ENCODE data around the gene DNAJA2.

The DNAJA2 gene

DNA sequence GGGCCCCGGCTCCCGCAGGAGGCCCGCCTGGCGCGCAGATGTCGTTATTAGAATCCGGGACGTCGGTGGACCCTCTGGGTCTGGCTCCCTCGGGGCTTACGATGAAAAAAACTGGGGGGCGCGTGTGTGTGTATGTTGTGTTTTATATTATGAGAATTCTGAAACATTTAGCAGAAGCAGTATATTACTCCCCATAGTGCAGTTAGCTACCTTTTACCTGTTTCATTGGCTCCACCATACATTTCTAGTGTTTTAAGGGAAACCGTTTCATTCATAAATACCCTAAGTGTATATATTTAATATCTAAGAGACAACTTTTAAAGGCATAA lies 486 bp upstream of the DNAJA2 start:
- peaks cover 5% of the 10 kb centered on the region for H3K36me3 ChIP-seq (ENCODE audit: control insufficient read depth, insufficient read depth, low read length)
- H3K9ac ChIP-seq (ENCODE audit: low read depth, low read length), result peak overlapping the region; percentile 92
- peak overlapping the region; percentile 65 for H3K4me3 ChIP-seq (ENCODE audit: low read depth, low read length)
- no peaks in the 10 kb centered on the region for H3K9me3 ChIP-seq (ENCODE audit: control insufficient read depth, insufficient read depth, low read length)
- H3K4me1 ChIP-seq (ENCODE audit: control insufficient read depth, insufficient read depth, low read length), result peaks cover 7% of the 10 kb centered on the region
- no peaks in the 10 kb centered on the region for H3K27me3 ChIP-seq (ENCODE audit: control insufficient read depth, insufficient read depth, low read length)

DNA sequence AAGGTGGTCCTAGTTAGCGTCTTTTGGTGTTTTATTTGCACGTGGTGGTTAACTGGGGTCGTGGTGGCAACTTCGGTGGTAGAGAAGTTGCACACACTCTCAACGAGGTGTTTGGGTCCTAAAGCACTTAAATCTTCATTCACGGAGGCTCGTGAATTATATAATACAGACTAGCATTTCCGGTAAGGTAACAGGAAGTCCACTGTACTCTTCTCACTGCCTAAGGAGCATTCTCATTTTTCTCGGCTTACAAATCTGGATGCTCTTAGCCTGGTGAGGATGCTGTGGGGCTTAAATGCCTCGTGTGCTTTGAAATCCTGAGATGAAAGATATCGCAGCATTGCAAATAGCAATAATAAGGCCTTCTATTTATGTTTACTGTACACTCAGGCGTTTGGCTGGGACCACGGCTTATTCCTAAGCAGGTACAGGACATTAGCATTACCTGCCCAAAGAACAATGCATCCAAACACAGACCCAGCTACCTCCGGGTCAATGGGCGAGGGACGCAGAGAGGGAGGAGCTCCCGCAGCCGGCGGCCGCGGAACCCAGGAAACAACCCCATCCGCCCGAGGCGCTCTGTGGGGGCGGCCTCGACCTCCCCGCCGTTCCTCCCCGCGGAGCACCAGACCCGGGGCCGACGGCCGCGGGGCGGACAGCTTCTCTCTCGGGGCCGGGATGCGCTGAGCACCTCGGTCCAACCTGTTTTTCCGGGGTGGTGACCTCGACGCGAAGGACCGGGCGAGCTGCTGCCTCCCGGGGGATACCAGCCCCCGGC lies 856 bp downstream of the DNAJA2 start:
- Histone ChIP-seq H3K9ac (ENCODE audit: low read depth, low read length) (peak overlapping the region; percentile 38), H3K27me3 (ENCODE audit: control insufficient read depth, insufficient read depth, low read length) (no peaks in the 10 kb centered on the region), H3K4me3 (ENCODE audit: low read depth, low read length) (peak overlapping the region; percentile 65), H3K9me3 (ENCODE audit: control insufficient read depth, insufficient read depth, low read length) (no peaks in the 10 kb centered on the region), H3K36me3 (ENCODE audit: control insufficient read depth, insufficient read depth, low read length) (peaks cover 9% of the 10 kb centered on the region), H3K4me1 (ENCODE audit: control insufficient read depth, insufficient read depth, low read length) (peaks cover 7% of the 10 kb centered on the region)

DNA sequence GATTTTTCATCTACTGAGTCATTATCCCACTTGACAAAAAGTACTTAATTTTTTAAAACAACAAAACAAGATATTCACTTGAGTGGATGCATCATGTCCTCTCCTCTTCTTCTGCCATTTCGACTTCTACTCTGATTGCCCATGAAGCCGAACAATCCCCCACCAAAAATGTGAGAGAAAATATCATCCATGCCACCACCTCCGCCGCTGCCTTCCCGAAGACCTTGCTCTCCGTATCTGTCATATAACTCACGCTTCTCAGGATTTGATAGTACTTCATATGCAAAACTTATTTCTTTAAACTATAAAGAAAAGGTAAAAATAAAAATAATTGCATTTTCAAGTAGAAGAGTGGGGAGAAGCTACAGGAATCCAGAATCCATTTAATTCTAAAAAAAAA lies 2.2 kb downstream of the DNAJA2 start:
- Histone ChIP-seq H3K4me1 (ENCODE audit: control insufficient read depth, insufficient read depth, low read length) (peaks cover 7% of the 10 kb centered on the region), H3K36me3 (ENCODE audit: control insufficient read depth, insufficient read depth, low read length) (peaks cover 19% of the 10 kb centered on the region), H3K4me3 (ENCODE audit: low read depth, low read length) (no peak overlapping the region), H3K27me3 (ENCODE audit: control insufficient read depth, insufficient read depth, low read length) (no peaks in the 10 kb centered on the region), H3K9me3 (ENCODE audit: control insufficient read depth, insufficient read depth, low read length) (no peaks in the 10 kb centered on the region), H3K9ac (ENCODE audit: low read depth, low read length) (no peak overlapping the region)

DNA sequence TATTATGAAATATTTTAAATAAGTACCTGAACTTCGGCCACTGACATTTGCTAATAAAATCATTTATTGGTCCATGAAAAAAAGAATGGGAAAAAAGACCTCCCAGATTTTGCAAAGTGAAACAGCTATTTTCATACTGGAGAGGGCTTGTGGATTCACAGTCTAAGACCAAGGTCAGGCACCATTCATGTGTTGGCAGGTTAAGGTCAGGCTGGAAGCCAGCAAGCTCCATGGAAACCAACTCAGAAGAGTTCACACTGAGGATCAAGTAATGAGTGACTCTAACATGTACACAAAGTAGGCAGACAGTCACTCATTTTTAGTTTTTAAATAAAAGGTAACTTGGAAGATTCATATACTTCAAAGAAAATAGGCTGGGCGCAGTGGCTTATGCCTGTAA lies 3.4 kb downstream of the DNAJA2 start:
- Histone ChIP-seq H3K4me1 (ENCODE audit: control insufficient read depth, insufficient read depth, low read length) (peaks cover 7% of the 10 kb centered on the region), H3K4me3 (ENCODE audit: low read depth, low read length) (no peak overlapping the region), H3K36me3 (ENCODE audit: control insufficient read depth, insufficient read depth, low read length) (peaks cover 19% of the 10 kb centered on the region), H3K27me3 (ENCODE audit: control insufficient read depth, insufficient read depth, low read length) (no peaks in the 10 kb centered on the region), H3K9ac (ENCODE audit: low read depth, low read length) (no peak overlapping the region), H3K9me3 (ENCODE audit: control insufficient read depth, insufficient read depth, low read length) (no peaks in the 10 kb centered on the region)

DNA sequence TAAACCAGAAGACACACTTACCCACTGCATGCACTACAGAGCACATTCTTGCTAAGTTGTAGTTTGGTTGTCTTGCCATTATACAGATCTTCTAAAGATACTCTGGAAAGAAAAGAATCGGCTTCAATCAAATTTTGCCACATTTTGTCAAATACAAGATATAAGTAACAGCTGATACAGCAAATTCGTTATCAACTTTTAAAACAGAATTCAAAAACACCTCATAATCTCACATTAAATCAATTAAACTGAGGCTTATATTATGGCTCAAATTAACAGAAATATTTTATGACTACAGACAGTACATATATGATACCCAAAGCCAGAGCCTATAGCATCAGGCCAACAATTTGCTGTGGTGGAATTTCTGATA lies 5.4 kb downstream of the DNAJA2 start:
- Histone ChIP-seq H3K9ac (ENCODE audit: low read depth, low read length) (no peak overlapping the region), H3K36me3 (ENCODE audit: control insufficient read depth, insufficient read depth, low read length) (peaks cover 27% of the 10 kb centered on the region), H3K27me3 (ENCODE audit: control insufficient read depth, insufficient read depth, low read length) (no peaks in the 10 kb centered on the region), H3K9me3 (ENCODE audit: control insufficient read depth, insufficient read depth, low read length) (no peaks in the 10 kb centered on the region), H3K4me3 (ENCODE audit: low read depth, low read length) (no peak overlapping the region), H3K4me1 (ENCODE audit: control insufficient read depth, insufficient read depth, low read length) (no peaks in the 10 kb centered on the region)

DNA sequence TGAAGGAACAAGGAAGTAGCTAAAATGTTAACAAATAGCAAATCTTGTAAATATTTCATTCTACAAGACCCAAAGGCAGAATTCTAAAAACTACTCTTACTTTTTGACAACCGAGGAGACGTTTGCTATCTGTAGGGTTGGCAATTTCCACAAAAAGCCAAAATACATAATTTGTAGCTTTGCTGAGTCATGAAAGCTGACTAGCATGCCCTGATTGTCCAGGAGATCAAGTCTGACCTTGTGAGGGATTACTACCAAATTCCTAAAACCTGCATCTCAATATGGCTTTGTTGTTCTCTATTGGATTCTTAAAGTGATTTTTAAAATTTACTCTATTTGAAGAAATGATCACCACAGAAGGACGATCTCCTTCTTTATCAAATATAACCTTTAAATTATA lies 10.8 kb downstream of the DNAJA2 start:
- peaks cover 44% of the 10 kb centered on the region for H3K36me3 ChIP-seq (ENCODE audit: control insufficient read depth, insufficient read depth, low read length)
- no peaks in the 10 kb centered on the region for H3K9me3 ChIP-seq (ENCODE audit: control insufficient read depth, insufficient read depth, low read length)
- H3K4me3 ChIP-seq (ENCODE audit: low read depth, low read length), result no peak overlapping the region
- H3K9ac ChIP-seq (ENCODE audit: low read depth, low read length), result no peak overlapping the region
- H3K4me1 ChIP-seq (ENCODE audit: control insufficient read depth, insufficient read depth, low read length), result peaks cover 10% of the 10 kb centered on the region
- no peaks in the 10 kb centered on the region for H3K27me3 ChIP-seq (ENCODE audit: control insufficient read depth, insufficient read depth, low read length)

DNA sequence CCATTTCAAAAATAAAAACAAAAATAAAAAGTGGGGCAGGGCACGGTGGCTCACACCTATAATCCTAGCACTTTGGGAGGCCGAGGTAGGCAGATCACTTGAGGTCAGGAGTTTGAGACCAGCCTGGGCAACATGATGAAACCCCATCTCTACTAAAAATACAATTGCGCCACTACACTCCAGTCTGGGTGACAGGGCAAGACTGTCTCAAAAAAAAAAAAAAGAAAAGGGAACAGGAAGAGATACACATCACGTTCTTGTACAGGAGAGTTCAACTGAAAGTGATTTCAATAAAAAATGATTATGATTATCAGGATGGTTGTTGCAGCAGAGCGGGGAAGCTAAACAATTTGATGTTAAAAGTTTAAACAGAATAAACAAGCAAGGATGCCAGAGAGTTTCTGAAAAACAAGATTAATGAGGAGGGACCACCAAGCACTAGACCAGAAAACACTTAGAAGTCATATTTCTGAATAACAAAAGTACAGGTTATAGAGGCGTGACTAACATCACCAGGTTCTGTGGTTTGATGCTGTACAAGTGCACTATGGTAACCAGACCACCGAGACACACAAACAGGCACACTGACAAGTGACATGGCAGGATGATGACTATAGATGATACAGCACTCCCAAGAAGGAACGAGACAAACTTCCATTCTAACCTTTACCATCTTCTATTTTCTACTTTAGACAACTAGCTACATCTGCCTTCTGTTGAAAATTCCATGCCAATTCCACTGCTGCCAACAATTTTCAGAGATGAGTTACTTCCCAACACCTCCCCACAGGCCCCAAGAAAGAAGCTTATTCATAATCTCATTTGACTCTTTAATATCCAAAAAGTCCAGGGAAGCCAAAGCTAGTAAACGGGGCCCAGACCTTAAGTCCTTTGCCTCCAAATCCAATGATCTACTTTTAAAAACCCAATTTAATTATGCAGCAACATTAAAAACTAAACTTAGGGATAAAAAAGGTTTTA lies 11.8 kb downstream of the DNAJA2 start:
- no peak overlapping the region for H3K4me3 ChIP-seq (ENCODE audit: low read depth, low read length)
- no peaks in the 10 kb centered on the region for H3K9me3 ChIP-seq (ENCODE audit: control insufficient read depth, insufficient read depth, low read length)
- H3K9ac ChIP-seq (ENCODE audit: low read depth, low read length), result no peak overlapping the region
- H3K36me3 ChIP-seq (ENCODE audit: control insufficient read depth, insufficient read depth, low read length), result peaks cover 46% of the 10 kb centered on the region
- no peaks in the 10 kb centered on the region for H3K27me3 ChIP-seq (ENCODE audit: control insufficient read depth, insufficient read depth, low read length)
- peaks cover 10% of the 10 kb centered on the region for H3K4me1 ChIP-seq (ENCODE audit: control insufficient read depth, insufficient read depth, low read length)

DNA sequence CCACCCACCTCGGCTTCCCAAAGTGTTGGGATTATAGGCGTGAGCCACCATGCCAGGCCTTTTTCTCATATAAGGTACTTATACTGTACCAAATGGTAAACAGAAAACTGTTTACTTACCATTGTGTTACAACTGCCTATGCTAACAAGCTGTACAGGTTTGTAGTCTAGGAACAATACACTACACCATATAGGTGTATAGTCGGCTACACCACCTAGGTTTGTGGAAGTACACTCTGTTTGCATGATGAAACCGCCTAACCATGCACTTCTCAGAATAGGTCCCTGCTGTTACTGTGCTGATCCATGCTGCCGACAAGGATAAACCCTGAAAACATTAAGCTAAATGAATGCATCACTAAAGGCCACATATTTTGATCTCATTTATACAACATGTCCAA lies 18.9 kb downstream of the DNAJA2 start:
- Histone ChIP-seq H3K9ac (ENCODE audit: low read depth, low read length) (no peak overlapping the region), H3K27me3 (ENCODE audit: control insufficient read depth, insufficient read depth, low read length) (no peaks in the 10 kb centered on the region), H3K4me3 (ENCODE audit: low read depth, low read length) (no peak overlapping the region), H3K4me1 (ENCODE audit: control insufficient read depth, insufficient read depth, low read length) (peaks cover 5% of the 10 kb centered on the region), H3K36me3 (ENCODE audit: control insufficient read depth, insufficient read depth, low read length) (peaks cover 29% of the 10 kb centered on the region), H3K9me3 (ENCODE audit: control insufficient read depth, insufficient read depth, low read length) (no peaks in the 10 kb centered on the region)

DNA sequence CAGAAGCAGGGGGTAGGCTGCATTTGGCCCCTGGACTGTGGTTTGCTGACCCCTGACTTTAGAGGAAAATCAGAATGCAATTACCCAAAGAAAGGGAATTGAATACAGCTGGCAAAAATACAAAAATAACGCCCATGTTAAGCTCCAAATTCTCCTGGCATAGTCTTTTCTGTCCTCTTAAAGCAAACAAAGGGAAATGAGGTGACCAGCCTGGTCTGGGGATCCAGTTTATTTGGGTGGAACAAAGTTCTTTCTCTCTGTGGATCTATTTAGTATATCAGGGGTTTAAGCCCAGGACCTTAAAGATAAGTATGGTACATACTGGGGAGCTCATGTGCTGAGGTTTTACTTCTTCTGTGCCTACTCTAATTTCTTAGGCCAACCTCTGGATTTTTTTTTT lies 23.5 kb downstream of the DNAJA2 start:
- H3K36me3 ChIP-seq (ENCODE audit: control insufficient read depth, insufficient read depth, low read length), result peaks cover 2% of the 10 kb centered on the region
- H3K9me3 ChIP-seq (ENCODE audit: control insufficient read depth, insufficient read depth, low read length), result no peaks in the 10 kb centered on the region
- no peak overlapping the region for H3K4me3 ChIP-seq (ENCODE audit: low read depth, low read length)
- no peak overlapping the region for H3K9ac ChIP-seq (ENCODE audit: low read depth, low read length)
- H3K27me3 ChIP-seq (ENCODE audit: control insufficient read depth, insufficient read depth, low read length), result no peaks in the 10 kb centered on the region
- H3K4me1 ChIP-seq (ENCODE audit: control insufficient read depth, insufficient read depth, low read length), result no peaks in the 10 kb centered on the region

DNA sequence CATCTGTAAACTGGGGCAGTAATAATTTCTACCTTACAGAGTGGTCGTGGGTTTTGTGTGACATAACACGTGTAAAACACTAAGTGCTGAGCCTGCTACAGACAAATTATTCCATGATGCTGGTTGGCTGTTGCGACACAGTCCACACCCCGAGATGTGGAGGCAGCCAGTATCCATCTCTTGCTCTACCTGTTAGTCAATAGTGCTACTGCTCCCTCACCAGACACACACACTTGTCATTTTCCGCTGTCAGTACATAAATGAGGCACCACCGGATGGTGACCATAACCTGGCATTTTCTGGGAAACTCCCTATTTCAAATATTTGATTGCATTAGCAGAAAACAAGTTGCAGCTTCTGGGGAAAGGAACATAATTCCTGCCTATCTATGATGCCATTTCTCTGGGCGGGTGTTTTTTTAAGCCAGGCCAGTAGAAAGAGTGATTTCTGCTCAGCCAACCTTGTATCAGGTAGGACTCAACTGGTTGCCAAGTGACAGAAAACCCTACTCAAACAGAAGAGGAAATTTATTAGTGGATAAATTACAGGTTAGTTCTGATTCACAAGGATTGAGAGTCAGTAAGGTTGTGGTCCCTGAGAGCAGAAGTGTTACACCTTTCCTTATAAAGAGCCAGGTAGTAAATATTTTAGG lies 24.1 kb downstream of the DNAJA2 start:
- Histone ChIP-seq H3K9ac (ENCODE audit: low read depth, low read length) (no peak overlapping the region), H3K36me3 (ENCODE audit: control insufficient read depth, insufficient read depth, low read length) (peaks cover under 1% of the 10 kb centered on the region), H3K4me3 (ENCODE audit: low read depth, low read length) (no peak overlapping the region), H3K27me3 (ENCODE audit: control insufficient read depth, insufficient read depth, low read length) (no peaks in the 10 kb centered on the region), H3K4me1 (ENCODE audit: control insufficient read depth, insufficient read depth, low read length) (no peaks in the 10 kb centered on the region), H3K9me3 (ENCODE audit: control insufficient read depth, insufficient read depth, low read length) (no peaks in the 10 kb centered on the region)

DNA sequence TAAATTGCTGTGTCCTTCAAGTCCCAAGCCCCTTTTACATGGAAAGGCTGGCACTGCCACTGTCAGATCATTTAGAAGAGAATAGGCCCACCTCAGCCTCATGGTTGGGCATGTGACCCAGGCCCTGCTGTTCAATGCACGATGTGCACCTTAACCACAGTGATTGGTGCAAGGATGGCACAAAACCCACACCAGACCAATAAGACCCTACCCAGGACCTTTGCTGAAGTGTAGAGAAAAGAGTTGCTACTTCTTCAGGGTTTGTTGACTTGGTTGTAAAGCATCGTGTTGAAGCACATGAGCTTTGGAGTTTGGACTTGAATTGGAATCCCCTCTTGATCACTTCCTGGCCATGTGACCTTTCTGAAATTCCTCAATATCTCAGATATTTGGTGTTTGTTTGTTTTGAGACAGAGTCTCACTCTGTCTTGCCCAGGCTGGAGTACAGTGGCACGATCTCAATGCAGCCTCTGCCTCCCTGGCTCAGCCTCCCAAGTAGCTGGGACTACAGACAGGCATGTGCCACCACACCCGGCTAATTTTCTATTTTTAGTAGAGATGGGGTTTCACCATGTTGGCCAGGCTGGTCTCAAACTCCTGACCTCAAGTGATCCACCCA lies 24.8 kb downstream of the DNAJA2 start:
- Histone ChIP-seq H3K9me3 (ENCODE audit: control insufficient read depth, insufficient read depth, low read length) (no peaks in the 10 kb centered on the region), H3K9ac (ENCODE audit: low read depth, low read length) (no peak overlapping the region), H3K27me3 (ENCODE audit: control insufficient read depth, insufficient read depth, low read length) (no peaks in the 10 kb centered on the region), H3K36me3 (ENCODE audit: control insufficient read depth, insufficient read depth, low read length) (no peaks in the 10 kb centered on the region), H3K4me3 (ENCODE audit: low read depth, low read length) (no peak overlapping the region), H3K4me1 (ENCODE audit: control insufficient read depth, insufficient read depth, low read length) (no peaks in the 10 kb centered on the region)
